ENCODE measurements around the gene PPP1R12B.
"Not testable (repeated sequence)": the region's sequence is repeated elsewhere in the genome, so short reads cannot be mapped to it uniquely, and the experiment has no call there.

PPP1R12B gene

DNA sequence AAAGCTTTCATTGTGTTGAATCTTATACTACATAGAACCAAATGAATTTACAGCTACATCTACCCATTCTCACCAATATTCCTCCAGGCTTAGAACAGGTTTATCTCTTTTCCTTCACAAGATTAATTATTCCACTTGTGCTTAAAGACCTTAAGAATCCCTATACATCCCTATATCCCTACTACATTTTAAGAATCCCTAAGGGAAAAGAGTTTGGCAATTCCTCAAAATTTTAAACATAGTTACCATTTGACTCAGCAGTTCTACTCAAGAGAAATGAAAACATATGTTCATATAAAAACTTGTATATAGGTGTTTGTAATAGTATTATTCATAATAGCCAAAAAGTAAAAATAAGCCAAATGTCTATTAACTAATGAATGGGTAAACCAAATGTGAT, 140.6 kb downstream of the PPP1R12B start:
- DNase-seq, result not testable (repeated sequence)

DNA sequence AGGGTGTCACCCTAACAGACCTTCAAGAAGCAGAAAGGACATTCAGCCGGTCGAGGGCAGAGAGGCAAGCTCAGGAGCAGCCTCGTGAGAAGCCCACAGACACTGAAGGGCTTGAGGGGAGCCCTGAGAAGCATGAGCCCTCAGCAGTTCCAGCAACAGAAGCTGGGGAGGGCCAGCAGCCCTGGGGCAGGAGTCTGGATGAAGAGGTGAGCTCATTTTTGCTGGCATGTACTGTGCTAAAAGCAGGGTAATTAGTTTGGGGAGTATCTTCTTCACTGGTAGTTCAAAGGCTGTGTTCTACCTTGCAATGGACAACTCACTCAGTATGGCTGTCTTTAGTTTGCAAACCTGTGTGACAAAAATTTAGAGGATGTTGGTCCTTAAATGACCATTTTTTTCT, 144.6 kb downstream of the PPP1R12B start:
- DNase-seq, result not testable (repeated sequence)

DNA sequence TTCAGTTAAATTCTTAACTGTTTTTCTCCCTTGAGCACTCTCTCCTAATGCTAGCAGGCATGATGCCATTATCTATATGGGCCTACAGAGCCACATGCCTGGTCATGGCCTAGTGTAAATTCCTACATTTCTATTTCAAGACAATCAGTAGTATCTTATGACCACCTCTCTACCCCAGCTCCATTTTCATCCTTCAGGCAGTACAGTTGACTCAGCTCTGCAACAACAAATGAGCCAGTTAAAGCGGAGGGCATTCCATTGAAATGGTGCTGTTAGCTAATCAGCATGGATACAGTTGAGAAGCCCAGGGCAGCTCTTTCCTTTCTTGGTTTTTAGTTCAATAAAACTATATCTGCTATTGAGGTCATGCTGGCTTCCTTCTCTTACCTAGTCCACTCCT, 150.0 kb downstream of the PPP1R12B start:
- DNase-seq, result no peak

DNA sequence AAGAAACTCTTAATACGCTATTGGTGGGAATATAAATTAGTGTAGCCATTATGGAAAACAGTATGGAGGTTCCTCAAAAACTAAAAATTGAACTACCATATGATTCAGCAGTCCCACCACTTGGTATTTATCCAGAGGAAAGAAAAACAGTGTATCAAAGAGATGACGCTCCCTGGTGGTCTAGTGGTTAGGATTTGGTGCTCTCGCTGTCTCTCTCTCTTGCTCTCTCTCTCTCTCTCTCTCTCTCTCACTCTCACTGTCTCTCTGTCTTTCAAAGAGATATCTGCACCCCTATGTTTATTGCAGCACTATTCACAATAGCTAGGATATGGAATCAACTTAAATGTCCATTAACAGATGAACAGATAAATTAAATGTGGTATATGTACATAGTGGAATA, 151.5 kb downstream of the PPP1R12B start:
- not testable (repeated sequence) for DNase-seq

GRCh38 chr1:202501281-202501680, 152.8 kb downstream of the PPP1R12B start:
- DNase-seq, result no peak

DNA sequence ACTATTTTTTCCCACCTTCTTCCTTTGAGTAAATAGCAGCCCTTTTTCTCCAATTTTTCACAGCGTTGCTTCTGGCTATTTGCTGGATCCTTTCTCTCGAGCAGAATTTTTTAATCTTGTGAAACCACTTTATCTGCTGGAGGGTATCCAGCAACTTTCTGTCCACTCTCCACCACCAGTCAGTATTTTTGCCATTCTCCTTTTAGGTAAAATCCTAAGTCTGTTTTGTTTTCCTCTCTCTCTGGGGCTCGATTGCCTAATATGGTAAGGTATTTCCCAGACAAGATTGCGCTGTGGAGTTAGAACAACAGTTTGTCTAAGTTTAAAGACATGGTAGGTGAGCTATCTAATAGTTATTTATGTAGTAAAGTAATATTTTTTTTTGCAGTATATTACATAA, 156.9 kb downstream of the PPP1R12B start:
- DNase-seq, result no peak

DNA sequence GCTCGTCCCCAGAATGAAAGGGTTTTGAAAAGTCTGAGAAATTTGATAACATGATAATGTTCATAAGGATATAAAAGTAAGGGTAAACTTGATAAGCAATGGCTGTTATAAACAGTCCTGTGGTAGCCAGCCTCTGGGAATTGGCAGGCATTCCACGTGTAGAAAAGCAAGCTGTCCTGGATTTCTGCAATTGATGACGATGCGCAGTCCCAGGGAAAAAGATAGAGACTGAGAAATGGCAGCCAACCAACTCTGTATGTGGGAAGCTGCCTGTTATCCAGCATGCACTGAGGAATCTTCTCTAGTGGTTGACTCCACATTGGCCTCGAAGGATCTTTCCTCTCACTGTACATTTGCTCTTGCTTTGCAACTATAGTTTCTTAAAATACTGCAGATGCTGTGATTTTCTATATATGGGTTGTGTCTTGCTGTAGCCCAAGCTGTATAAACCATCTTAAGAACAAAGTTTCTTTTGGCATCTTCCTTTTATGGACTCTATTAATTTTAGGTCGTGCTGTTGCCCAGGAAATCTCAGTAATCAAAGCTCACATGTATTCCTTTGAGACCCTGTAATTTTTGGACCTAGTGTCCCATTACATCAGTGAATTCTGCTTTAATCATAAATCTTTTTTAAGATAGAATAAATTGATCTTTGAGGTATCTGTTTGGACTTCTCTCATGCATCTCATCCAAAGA, 157.5 kb downstream of the PPP1R12B start:
- not testable (repeated sequence) for DNase-seq

GRCh38 chr1:202508863-202509262, 160.4 kb downstream of the PPP1R12B start:
- DNase-seq, result not testable (repeated sequence)

DNA sequence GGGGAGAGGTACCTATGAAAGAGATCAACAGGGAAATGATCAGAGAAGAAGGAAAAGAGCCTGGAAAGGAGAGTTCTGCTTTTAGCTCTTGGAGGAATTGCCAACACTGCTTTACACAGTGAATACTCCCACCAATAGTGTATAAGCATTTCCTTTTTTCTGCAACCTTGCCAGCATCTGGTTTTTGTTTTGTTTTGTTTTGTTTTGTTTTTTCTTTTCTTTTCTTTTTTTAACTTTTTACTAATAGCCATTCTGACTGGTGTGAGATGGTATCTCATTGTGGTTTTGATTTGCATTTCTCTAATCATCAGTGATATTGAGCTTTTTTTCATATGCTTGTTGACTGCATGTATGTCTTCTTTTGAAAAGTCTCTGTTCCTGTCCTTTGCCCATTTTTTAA, 165.4 kb downstream of the PPP1R12B start:
- DNase-seq, result not testable (repeated sequence)

DNA sequence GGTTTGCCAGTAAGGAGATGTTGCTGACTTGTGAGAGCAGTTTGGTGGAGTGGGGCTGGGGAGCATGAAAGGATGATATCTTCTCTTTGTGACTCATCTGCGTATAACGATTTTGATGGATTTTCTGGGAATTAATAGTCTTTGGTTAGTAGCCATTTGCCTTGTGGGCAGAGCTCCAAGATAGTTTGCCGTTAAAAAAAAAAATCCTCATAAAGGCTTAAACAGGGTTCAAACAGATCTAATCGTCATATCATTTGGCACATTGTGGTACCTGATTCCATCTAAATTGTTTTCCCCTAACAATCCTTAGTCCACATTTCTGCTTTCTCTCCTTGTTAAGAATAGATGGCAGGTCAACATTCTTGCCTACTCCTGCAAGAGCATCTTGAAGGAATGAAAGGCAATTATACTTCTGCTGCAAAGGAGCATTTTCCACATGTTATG, 168.0 kb downstream of the PPP1R12B start:
- no peak for DNase-seq

DNA sequence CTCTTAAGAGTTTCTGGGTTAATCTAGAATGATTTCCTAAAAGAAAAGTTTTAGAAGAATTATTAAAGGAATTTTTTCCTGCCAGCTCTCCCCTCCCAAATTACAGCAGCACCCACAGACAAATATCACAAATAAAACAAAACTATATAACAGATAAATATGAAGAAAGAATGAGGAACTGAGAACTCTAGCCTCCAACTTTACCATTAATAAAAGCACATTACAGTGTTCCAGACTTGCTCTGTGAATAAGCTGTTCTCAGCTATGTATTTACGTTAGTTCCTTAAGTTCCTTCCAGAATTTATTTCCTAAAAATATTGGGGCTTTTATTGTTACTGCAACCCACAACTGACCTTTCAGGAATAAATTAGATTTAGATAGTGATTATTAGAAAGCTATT, 168.6 kb downstream of the PPP1R12B start:
- not testable (repeated sequence) for DNase-seq

DNA sequence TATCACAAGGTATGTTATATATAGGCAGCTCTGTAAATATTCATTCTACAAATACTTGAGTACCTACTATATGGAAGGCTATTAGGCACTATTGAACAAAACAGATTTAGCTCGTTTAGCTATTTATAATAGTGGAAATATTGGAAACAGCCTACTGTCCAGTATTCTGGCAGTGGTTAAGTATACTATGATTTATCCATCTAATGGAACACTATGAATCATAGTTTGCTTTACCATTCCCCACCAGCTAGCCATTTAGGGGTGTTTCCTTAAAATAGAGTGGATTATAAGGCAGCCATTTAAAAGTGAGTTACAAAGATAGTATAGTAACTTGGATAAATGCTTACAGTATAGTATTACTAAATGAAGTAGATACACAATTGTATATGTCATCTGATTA, 169.7 kb downstream of the PPP1R12B start:
- DNase-seq, result not testable (repeated sequence)

DNA sequence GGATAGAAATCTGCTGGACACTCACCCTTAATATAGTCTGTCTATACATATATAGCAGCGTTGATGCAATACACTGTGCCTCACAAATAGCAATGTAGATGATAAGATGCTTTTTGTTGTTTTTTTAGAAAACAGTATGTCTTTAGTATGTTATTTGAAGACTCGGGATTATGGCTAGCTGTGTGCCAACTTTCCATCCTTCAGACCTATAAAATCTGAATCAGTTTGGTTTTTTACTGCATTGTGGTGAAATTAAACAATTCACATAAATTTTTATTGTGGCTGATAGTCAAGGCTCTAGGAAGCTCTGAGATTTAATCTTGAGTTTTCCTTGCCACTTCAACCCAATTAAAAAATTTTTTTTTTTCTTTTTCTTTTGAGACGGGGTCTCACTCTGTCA, 170.4 kb downstream of the PPP1R12B start:
- not testable (repeated sequence) for DNase-seq

DNA sequence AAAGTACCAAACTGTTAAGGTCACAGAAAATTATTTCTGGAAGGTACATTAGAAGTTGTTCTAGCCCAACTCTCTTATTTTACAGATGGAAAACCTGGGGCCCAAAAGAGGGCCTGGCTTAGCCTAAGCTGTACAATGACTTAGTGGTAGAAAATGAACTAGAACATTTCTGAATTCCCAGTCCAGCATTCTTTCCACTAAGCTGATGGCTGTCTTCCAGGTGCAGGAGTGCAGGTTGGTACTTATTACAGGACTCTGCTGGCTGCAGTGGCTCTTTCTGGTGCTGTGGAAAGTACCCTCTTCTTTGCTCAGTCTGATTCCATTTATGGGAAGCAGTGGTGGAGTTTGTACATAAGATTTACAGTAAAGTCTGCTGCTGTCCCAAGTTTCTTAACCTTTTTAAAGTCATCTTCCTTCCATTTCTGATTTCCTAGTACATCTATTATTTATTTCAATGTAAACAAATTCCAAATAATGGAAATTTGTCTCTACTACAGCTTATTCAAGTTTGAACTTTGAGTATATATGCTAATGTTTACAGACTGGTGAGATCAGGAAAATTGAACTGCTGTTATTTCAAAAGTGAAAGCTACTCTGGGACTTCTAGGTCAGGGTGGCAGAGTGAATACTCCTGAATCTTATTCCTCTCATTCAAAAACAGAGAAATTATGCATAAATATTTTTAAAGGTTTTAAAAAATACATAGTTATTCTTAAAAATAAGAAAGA, 171.8 kb downstream of the PPP1R12B start:
- not testable (repeated sequence) for DNase-seq

DNA sequence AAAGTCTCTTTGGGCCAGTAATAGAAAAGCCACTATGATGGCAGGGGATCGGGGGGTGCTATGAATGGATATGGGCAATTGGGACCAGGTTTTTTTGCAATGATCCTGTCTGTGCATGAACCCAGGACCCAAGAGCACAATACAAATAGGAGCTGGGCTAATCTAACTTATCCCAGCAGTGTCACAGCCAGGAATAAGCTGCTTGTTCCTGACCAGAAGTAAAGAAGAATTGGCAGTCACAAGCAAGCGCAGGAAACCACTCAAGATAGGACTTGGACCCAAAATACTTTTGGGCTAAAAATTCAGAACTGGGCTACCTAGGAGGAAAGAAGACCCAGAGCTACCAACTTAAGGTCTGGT, 172.3 kb downstream of the PPP1R12B start:
- DNase-seq, result not testable (repeated sequence)

- not testable (repeated sequence) for DNase-seq
Measured at GRCh38 chr1:202521484-202521883, 173.0 kb downstream of the PPP1R12B start.

- no peak for DNase-seq
Measured at GRCh38 chr1:202521886-202522285, 173.4 kb downstream of the PPP1R12B start.

DNA sequence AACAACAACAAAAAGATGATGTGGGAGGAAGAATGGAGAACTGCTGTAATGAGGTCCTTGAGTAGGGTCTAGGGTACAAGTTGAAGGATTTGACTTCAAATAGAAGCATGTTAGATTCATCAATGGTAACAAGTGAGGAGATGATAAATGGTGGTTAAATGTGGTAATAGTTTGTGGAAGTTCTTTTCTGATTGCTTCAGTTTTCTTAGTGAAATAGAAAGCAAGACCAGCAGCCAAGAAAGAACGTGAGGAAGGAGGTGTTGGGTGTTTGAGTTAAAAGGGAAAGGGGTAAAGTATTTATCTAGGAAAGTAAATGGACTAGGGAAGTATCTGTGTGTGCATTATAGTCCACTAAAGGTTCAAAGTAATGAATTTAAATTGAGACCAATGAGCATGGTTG, 177.6 kb downstream of the PPP1R12B start:
- DNase-seq, result not testable (repeated sequence)

GRCh38 chr1:202528096-202528722, 179.7 kb downstream of the PPP1R12B start:
- not testable (repeated sequence) for DNase-seq

DNA sequence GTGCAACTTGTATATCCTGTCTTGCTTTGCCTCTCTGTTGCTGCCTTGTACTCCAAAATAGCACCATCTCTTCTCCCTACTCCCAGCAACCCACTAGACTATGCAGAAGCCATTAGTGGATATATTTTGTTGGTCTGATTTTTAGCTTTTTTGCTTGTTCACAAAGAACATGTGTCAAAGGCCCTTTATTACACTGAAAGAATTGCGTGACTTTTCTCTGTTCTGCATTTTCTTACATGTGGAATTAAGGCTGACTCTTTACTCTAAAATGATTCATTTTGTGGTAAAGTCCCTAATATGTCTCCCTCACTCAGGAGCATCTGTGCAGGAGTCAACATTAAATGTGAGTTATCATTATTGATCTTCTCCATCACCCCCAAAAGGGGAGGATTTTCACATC, 182.2 kb downstream of the PPP1R12B start:
- DNase-seq, result not testable (repeated sequence)

DNA sequence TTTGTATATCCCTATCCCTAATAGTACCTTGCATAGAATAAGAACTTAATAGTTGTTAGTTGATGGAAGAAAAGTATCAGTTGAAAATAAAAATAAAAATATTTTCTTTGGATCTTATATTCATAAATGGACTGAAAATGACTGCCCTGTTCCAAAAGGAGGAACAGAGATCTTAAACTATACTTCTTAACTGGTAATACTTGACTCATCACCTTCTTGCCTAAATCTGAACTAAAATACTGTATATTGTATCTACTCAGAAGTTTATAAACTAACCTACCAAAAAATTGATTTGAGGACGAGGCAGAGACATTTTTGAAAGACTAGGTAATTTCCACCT, 182.9 kb downstream of the PPP1R12B start:
- DNase-seq, result no peak

GRCh38 chr1:202531812-202532616, 183.5 kb downstream of the PPP1R12B start:
- not testable (repeated sequence) for DNase-seq

- DNase-seq, result not testable (repeated sequence)
Measured at GRCh38 chr1:202539166-202539574, 190.7 kb downstream of the PPP1R12B start.

Measured in T-helper 9 cell (primary cell).